Gastroesophageal sphincter (tissue), 4 donors: ENCODE data around the gene SIN3A. TPM values are rescaled to one million over a fixed set of nuclear protein-coding genes. Genes with fewer than 3 reads are reported as not detected.

Source experiments
- ATAC-seq: fragments of 150-250 bp; one replicate; pipeline ENCODE4 v1.9.1; 2016; ENCODE audit warnings: mild to moderate bottlenecking, moderate library complexity
- H3K27ac ChIP-seq, 4 donors: fragments of 200-600 bp; sonication (generic) in 3 of 4; 1 replicate in 3 of 4; 2 replicates in 1 of 4; pipeline ENCODE4 v1.5.1; 2016 to 2019
- H3K27me3 ChIP-seq: fragments of 200-600 bp; sonication (generic); one replicate; pipeline ENCODE4 v1.5.1; 2019
- H3K36me3 ChIP-seq, 2 donors: fragments of 200-600 bp; sonication (generic); one replicate each; pipeline ENCODE4 v1.5.1; 2019; ENCODE audit warnings: control low read depth in 1 of 2
- H3K4me1 ChIP-seq, 3 donors: fragments of 200-600 bp; sonication (generic); 1 replicate in 2 of 3; 2 replicates in 1 of 3; pipeline ENCODE4 v1.5.1; 2016 to 2019; ENCODE audit warnings: control low read depth in 2 of 3
- H3K4me3 ChIP-seq, 2 donors: fragments of 200-600 bp; sonication (generic); one replicate each; pipeline ENCODE4 v1.5.1; 2019; ENCODE audit warnings: mild to moderate bottlenecking in 1 of 2, moderate library complexity in 1 of 2
- H3K9me3 ChIP-seq, 3 donors: fragments of 200-600 bp; sonication (generic); one replicate each; pipeline ENCODE4 v1.5.1; 2017 to 2019; ENCODE audit warnings: control low read depth in 2 of 3
- EP300 ChIP-seq: sonication (generic); formaldehyde crosslinking; IDR thresholded peaks from one replicate; pipeline ENCODE4 v1.6.1; 2017; ENCODE audit warnings: antibody characterized with exemption, mild to moderate bottlenecking
- POLR2A ChIP-seq, 2 donors: fragments of 450-650 bp; IDR thresholded peaks; one replicate each; pipeline ENCODE4 v1.6.1; 2017; ENCODE audit warnings: antibody characterized with exemption in 2 of 2, mild to moderate bottlenecking in 2 of 2, moderate library complexity in 1 of 2
- POLR2AphosphoS5 ChIP-seq: sonication (generic); formaldehyde crosslinking; IDR thresholded peaks from one replicate; pipeline ENCODE4 v1.6.1; 2017; ENCODE audit warnings: antibody characterized with exemption
- WGBS, 2 donors: methylation state at CpG; one replicate each; pipeline ENCODE4 v1.1.5; 2018; ENCODE audit warnings: low coverage in 1 of 2; 5-methylcytosine and 5-hydroxymethylcytosine counted together
- total RNA-seq, 4 donors: library from RNA; depleted of rRNA; stranded (reverse); fragments of >200 nt; gene quantifications; one replicate each; pipeline ENCODE4 v1.1.0, GENCODE V29; 2016
- TF ChIP-seq, protein P1 (sequence below), 4 experiments: fragments of 200-600 bp in 2 of 4; fragments of 450-650 bp in 2 of 4; sonication (generic) in 1 of 4; IDR thresholded peaks; one replicate each; pipeline ENCODE4 v1.5.1; 2017 to 2019; ENCODE audit warnings: antibody characterized with exemption in 4 of 4, mild to moderate bottlenecking in 2 of 4, moderate library complexity in 2 of 4

Gene SIN3A
- total RNA-seq, 4 donors from 2014 or later, result 31.7 to 54.8 (median 35.8) TPM

DNA sequence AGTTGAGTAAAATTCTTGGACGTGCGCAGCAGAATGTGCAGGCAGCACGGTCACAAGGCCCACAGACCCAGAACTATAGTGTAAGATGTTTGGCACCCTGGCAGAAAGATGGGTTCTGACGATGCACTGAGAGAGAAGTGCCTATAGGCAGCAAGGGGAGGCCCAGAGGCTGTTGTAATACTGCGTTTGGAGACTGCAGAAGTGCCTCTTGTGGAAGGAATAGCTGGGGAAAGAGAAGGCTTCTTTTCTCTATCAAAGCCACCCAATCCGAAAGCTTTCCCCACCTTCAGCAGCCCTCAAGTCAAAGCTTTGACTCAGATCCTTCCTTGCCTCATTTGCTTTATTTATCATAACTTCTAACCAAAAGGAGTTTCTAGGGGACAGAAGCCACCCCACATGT is 5.2 kb upstream of the SIN3A start:
- Histone ChIP-seq H3K9me3 (no peaks in the 10 kb centered on the region), H3K36me3 (no peaks in the 10 kb centered on the region), H3K27ac (peak overlapping the region in 1 of 4 donors; percentile 100), H3K27me3 (no peaks in the 10 kb centered on the region), H3K4me3 (no peak overlapping the region), H3K4me1 (peaks cover 0 to 23% (median 7%) of the 10 kb centered on the region in 3 donors)
- TF ChIP-seq POLR2A (IDR thresholded peaks at IDR 0.05) (no peak), POLR2AphosphoS5 (no peak), EP300 (no peak)
- TF ChIP-seq, protein P1, sequence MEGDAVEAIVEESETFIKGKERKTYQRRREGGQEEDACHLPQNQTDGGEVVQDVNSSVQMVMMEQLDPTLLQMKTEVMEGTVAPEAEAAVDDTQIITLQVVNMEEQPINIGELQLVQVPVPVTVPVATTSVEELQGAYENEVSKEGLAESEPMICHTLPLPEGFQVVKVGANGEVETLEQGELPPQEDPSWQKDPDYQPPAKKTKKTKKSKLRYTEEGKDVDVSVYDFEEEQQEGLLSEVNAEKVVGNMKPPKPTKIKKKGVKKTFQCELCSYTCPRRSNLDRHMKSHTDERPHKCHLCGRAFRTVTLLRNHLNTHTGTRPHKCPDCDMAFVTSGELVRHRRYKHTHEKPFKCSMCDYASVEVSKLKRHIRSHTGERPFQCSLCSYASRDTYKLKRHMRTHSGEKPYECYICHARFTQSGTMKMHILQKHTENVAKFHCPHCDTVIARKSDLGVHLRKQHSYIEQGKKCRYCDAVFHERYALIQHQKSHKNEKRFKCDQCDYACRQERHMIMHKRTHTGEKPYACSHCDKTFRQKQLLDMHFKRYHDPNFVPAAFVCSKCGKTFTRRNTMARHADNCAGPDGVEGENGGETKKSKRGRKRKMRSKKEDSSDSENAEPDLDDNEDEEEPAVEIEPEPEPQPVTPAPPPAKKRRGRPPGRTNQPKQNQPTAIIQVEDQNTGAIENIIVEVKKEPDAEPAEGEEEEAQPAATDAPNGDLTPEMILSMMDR (IDR thresholded peaks at IDR 0.05), result no peak
- ATAC-seq, result no peak
- WGBS, 2 donors, result 33 to 45% methylated on average over 4 to 6 of the region's 6 CpGs

DNA sequence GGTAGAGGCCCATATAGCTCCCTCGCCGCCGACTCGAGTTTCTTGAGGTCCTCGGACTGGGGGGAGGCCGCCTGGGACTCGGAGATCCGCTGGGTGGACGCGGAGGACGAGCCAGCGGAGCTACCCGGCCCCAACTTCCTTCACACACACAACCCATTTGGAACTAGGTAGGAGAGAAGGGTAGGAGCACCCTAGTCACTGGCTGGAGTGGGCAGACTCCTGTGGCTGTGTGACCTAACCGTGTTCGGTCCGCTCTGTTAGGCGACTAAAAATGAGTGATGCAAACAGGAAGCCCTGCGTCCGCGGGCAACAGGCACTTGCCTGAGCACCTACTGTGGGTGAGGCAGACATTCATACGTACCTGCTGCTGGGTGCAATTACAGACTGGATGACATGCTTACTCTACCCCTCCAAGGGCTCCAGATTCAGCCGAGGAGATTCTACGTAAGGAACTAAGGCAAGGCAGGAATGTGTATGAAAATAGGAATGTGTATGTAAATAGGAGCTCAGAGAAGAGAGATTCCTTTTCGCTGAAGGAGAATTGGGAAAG is 4.6 kb upstream of the SIN3A start:
- Histone ChIP-seq H3K9me3 (no peaks in the 10 kb centered on the region), H3K27ac (peak overlapping the region; percentile 85 to 100 (median 98)), H3K4me1 (peaks cover 0 to 23% (median 7%) of the 10 kb centered on the region in 3 donors), H3K36me3 (no peaks in the 10 kb centered on the region), H3K4me3 (peak overlapping the region; percentile 88 to 90), H3K27me3 (no peaks in the 10 kb centered on the region)
- TF ChIP-seq, protein P1 (IDR thresholded peaks at IDR 0.05), result no peak
- TF ChIP-seq POLR2AphosphoS5, result peak; percentile 1
- no peak for ATAC-seq
- WGBS, 2 donors, result 0 to 7% methylated on average over 3 to 7 of the region's 24 CpGs

DNA sequence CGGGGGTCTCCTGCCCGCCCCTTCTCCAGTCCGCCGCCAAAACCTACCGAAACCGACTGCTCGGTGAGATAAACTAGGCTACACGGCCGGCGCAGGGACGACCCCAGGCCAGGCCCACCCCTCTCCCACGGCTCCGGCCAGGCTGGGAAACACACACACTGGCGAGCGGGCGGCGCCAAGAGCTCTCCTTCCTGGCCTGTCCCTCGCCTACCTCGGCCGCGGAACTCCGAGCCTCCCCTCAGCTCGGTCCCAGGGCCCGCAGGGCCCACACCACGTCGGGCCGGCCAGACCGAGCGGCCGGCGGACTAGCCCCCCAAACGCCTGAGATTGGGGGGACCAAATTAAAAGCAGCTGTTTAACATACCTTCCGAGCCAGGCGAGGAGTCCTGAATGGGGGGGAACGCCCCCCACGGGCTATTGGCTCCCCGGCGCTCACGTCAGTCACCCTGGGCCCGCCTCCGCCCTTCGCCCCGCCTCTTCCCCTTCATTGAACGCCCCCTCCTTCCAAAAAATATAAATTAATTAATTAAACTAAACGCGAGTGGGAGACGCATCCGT is 4.0 kb upstream of the SIN3A start:
- H3K4me3 ChIP-seq, result peak overlapping the region; percentile 88 to 90
- no peak for ATAC-seq
- H3K9me3 ChIP-seq, result no peaks in the 10 kb centered on the region
- WGBS, 2 donors, result 0% methylated on average over 9 of the region's 48 CpGs
- peaks cover 0 to 23% (median 7%) of the 10 kb centered on the region in 3 donors for H3K4me1 ChIP-seq
- no peaks in the 10 kb centered on the region for H3K27me3 ChIP-seq
- TF ChIP-seq POLR2AphosphoS5, result peak; percentile 73
- peak; percentile 30 to 56 for TF ChIP-seq POLR2A (IDR thresholded peaks at IDR 0.05)
- no peak for TF ChIP-seq EP300
- TF ChIP-seq, protein P1 (IDR thresholded peaks at IDR 0.05), result no peak
- no peaks in the 10 kb centered on the region for H3K36me3 ChIP-seq
- H3K27ac ChIP-seq, result peak overlapping the region; percentile 85 to 100 (median 98)

DNA sequence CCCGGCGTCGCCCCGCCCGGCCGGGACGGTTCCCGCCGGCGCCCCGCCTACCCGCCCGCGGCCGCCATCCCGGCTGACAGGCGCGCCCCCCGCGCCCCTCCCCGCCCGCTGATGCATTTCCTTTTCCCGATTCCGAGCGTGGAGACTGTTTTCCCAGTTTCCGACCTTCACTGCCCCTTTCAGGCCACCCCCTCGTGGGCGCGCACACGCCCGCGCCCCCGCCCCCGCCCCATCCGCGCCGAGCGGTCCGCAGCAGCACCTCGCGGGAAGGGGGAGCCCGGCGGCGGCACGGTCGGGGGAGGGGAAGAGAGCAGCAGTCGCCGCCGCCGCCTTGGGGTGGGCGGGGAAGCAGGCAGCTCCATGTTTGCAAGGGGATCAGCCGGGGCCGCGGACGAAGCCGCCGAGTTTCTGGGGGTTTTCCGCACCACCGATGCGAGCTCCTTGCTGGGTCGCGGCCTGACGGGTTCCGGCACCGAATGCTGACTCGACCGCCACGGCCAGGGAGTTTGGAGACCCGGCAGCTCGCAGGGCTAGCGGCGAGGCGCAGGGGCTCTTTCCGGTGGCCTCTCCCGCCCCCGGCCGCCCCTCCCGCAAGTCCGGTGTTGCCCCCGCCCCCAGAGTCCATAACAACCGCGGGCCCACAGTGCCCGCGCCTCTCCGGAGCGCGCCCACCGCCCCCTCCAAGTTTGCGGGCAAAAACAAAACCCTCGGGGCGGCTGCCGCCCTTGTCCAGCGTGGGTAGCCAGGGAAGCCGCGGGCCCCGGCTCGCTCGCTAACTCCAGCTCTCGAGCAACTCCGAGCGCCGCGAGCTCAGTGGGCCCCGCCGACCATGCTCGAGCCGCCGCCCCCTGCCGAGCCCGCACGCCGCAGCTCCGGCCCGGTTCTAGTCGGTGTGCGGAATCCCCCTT is 3.2 kb upstream of the SIN3A start:
- no peak for ATAC-seq
- TF ChIP-seq, protein P1 (IDR thresholded peaks at IDR 0.05), result peak in 3 of 4 experiments; percentile 8 to 39 (median 15)
- TF ChIP-seq POLR2AphosphoS5, result no peak
- no peaks in the 10 kb centered on the region for H3K9me3 ChIP-seq
- H3K27ac ChIP-seq, result peak overlapping the region; percentile 85 to 100 (median 98)
- H3K4me1 ChIP-seq, result peaks cover under 1 to 31% (median 10%) of the 10 kb centered on the region in 3 donors
- 0% methylated on average over 2 to 8 of the region's 116 CpGs for WGBS, 2 donors
- H3K4me3 ChIP-seq, result peak overlapping the region; percentile 88 to 90
- no peaks in the 10 kb centered on the region for H3K36me3 ChIP-seq
- H3K27me3 ChIP-seq, result no peaks in the 10 kb centered on the region
